ENCODE measurements around the gene FARP1.
"Not testable (repeated sequence)": the region's sequence is repeated elsewhere in the genome, so short reads cannot be mapped to it uniquely, and the experiment has no call there.

The FARP1 gene

GRCh38 chr13:98262292-98262691, 119.4 kb downstream of the FARP1 start:
- TF ChIP-seq CTCF (IDR thresholded peaks at IDR 0.05; ENCODE audit: low read depth, low read length) = no peak
- no peak overlapping the region for H3K4me3 ChIP-seq (ENCODE audit: low read depth, low read length)

- H3K4me3 ChIP-seq (ENCODE audit: low read depth, low read length) = no peak overlapping the region
- no peak for TF ChIP-seq CTCF (IDR thresholded peaks at IDR 0.05; ENCODE audit: low read depth, low read length)
These were observed 120.9 kb downstream of the FARP1 start for GRCh38 chr13:98263841-98264240.

- no peak for TF ChIP-seq CTCF (IDR thresholded peaks at IDR 0.05; ENCODE audit: low read depth, low read length)
- H3K4me3 ChIP-seq (ENCODE audit: low read depth, low read length) = no peak overlapping the region
These were observed 122.0 kb downstream of the FARP1 start for GRCh38 chr13:98264877-98265276.

- TF ChIP-seq CTCF (IDR thresholded peaks at IDR 0.05; ENCODE audit: low read depth, low read length) = no peak
- no peak overlapping the region for H3K4me3 ChIP-seq (ENCODE audit: low read depth, low read length)
These were observed 123.0 kb downstream of the FARP1 start for GRCh38 chr13:98265692-98266551.

GRCh38 chr13:98267080-98267912, 124.4 kb downstream of the FARP1 start:
- H3K4me3 ChIP-seq (ENCODE audit: low read depth, low read length) = peak overlapping the region; percentile 22
- TF ChIP-seq CTCF (IDR thresholded peaks at IDR 0.05; ENCODE audit: low read depth, low read length) = no peak

GRCh38 chr13:98269386-98269785, 126.5 kb downstream of the FARP1 start:
- no peak for TF ChIP-seq CTCF (IDR thresholded peaks at IDR 0.05; ENCODE audit: low read depth, low read length)
- H3K4me3 ChIP-seq (ENCODE audit: low read depth, low read length) = no peak overlapping the region

- no peak for TF ChIP-seq CTCF (IDR thresholded peaks at IDR 0.05; ENCODE audit: low read depth, low read length)
- no peak overlapping the region for H3K4me3 ChIP-seq (ENCODE audit: low read depth, low read length)
These were observed 127.9 kb downstream of the FARP1 start for GRCh38 chr13:98270819-98271218.

GRCh38 chr13:98271646-98272045, 128.8 kb downstream of the FARP1 start:
- not testable (repeated sequence) for H3K4me3 ChIP-seq (ENCODE audit: low read depth, low read length)
